KMS-11 (cell line): ENCODE measurements around the gene CCDC169.

ENCODE experiments used
- H2AFZ ChIP-seq: fragments of 200-600 bp; sonication (generic); 2 replicates; pipeline ENCODE4 v1.6.1; 2016; ENCODE audit warnings: antibody characterized with exemption, mixed run types, low read depth
- H3K27ac ChIP-seq: fragments of 200-600 bp; sonication (generic); 2 replicates; pipeline ENCODE4 v1.6.1; 2016; ENCODE audit warnings: mild to moderate bottlenecking, mixed run types
- H3K27me3 ChIP-seq: fragments of 200-600 bp; sonication (generic); 2 replicates; pipeline ENCODE4 v1.6.1; 2017; ENCODE audit warnings: mild to moderate bottlenecking, low read depth, mixed run types, moderate library complexity; ENCODE audit not compliant: insufficient read depth
- H3K36me3 ChIP-seq: fragments of 200-600 bp; sonication (generic); 2 replicates; pipeline ENCODE4 v1.6.1; 2017; ENCODE audit warnings: mild to moderate bottlenecking, mixed run types; ENCODE audit not compliant: insufficient read depth
- H3K4me1 ChIP-seq: fragments of 200-600 bp; sonication (generic); 2 replicates; pipeline ENCODE4 v1.6.1; 2016; ENCODE audit warnings: mild to moderate bottlenecking, low read depth, mixed run types; ENCODE audit not compliant: poor library complexity, severe bottlenecking
- H3K4me2 ChIP-seq: fragments of 200-600 bp; sonication (generic); 2 replicates; pipeline ENCODE4 v1.7.0; 2016; ENCODE audit warnings: mild to moderate bottlenecking, mixed run types
- H3K4me3 ChIP-seq: fragments of 200-600 bp; sonication (generic); IDR thresholded peaks from 2 replicates; pipeline ENCODE4 v1.6.1; 2017; ENCODE audit warnings: low read depth, low read length, mixed read lengths; ENCODE audit not compliant: insufficient read depth
- H3K79me2 ChIP-seq: fragments of 200-600 bp; sonication (generic); 2 replicates; pipeline ENCODE4 v1.6.1; 2016; ENCODE audit warnings: low read depth, mixed run types; ENCODE audit not compliant: insufficient read depth
- H3K9ac ChIP-seq: fragments of 200-600 bp; sonication (generic); 2 replicates; pipeline ENCODE4 v1.6.1; 2016; ENCODE audit warnings: mild to moderate bottlenecking, mixed run types
- H4K20me1 ChIP-seq: fragments of 200-600 bp; sonication (generic); 2 replicates; pipeline ENCODE4 v1.6.1; 2016; ENCODE audit warnings: mild to moderate bottlenecking, mixed run types; ENCODE audit not compliant: insufficient read depth
- TF ChIP-seq, protein P1 (sequence below): fragments of 200-600 bp; sonication (generic); conservative IDR thresholded peaks from 2 replicates; pipeline ENCODE4 v1.6.1; 2017; ENCODE audit warnings: low read depth, mild to moderate bottlenecking, antibody characterized with exemption, low read length, moderate library complexity, mixed read lengths

The CCDC169 gene

DNA sequence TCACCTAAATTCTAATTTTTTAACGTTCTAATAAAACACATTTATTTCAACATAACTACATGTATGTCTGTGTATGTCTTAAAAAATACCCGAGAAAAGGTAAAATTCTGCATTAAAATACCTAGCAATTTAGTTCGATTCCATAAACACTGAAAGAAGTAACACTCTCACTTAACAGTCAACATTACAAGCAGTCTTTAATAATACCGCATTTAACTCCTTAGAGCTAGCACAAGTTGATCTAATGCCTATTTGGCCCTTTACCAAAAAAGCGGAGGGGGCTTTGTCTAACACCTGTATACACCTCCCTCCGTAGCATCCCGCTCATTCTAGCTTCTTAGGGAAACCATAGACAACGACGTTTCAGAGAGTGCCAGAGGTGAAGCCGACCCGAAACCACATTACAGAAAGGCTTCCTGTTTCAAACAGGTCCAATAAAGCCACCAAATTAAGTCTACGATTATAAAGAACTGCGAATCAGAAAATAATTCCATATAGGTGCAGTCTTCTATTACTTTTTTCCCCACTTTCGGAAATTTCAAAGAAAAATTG is 47.3 kb upstream of the CCDC169 start:
- Histone ChIP-seq H4K20me1 (no peaks in the 10 kb centered on the region), H3K27me3 (no peaks in the 10 kb centered on the region), H3K36me3 (no peaks in the 10 kb centered on the region), H3K4me3 (no peak overlapping the region), H3K9ac (peak overlapping the region; percentile 91; the same call in 1 of the 2 replicates), H3K79me2 (0 out of 2 replicates have a peak, but pooled peaks cover 6% of the 10 kb centered on the region), H3K27ac (peak overlapping the region; percentile 63; the same call in 1 of the 2 replicates), H3K4me2 (peak overlapping the region; percentile 57), H3K4me1 (peaks cover 6% of the 10 kb centered on the region), H2AFZ (peak overlapping the region; percentile 96)
- TF ChIP-seq, protein P1, sequence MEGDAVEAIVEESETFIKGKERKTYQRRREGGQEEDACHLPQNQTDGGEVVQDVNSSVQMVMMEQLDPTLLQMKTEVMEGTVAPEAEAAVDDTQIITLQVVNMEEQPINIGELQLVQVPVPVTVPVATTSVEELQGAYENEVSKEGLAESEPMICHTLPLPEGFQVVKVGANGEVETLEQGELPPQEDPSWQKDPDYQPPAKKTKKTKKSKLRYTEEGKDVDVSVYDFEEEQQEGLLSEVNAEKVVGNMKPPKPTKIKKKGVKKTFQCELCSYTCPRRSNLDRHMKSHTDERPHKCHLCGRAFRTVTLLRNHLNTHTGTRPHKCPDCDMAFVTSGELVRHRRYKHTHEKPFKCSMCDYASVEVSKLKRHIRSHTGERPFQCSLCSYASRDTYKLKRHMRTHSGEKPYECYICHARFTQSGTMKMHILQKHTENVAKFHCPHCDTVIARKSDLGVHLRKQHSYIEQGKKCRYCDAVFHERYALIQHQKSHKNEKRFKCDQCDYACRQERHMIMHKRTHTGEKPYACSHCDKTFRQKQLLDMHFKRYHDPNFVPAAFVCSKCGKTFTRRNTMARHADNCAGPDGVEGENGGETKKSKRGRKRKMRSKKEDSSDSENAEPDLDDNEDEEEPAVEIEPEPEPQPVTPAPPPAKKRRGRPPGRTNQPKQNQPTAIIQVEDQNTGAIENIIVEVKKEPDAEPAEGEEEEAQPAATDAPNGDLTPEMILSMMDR, result no peak

DNA sequence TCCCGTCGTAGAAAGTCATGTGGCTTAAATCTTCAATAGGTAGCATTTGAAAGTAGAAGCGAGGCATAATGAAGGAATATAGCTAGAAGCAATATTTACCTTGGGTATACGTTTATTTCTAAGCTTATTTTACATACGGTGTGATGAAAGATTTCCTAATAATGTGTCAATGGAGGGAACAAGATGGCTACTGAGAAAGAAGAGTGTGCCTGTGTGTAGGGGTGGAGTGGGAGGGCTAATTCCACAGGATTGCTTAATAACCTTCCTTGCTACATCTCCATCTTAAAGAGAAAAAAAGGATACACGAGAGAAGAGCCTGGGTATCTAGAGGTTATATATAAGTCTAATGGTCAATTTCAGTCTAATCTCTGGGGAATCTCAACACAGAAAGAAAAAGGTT is 46.6 kb upstream of the CCDC169 start:
- TF ChIP-seq, protein P1, result no peak
- Histone ChIP-seq H3K9ac (no peak overlapping the region), H4K20me1 (no peaks in the 10 kb centered on the region), H3K36me3 (no peaks in the 10 kb centered on the region), H3K4me1 (peaks cover 6% of the 10 kb centered on the region), H3K79me2 (peaks cover 6% of the 10 kb centered on the region; the same call in 1 of the 2 replicates), H3K4me3 (no peak overlapping the region), H3K27me3 (no peaks in the 10 kb centered on the region), H3K4me2 (no peak overlapping the region; the same call in 1 of the 2 replicates), H3K27ac (no peak overlapping the region), H2AFZ (no peak overlapping the region)

DNA sequence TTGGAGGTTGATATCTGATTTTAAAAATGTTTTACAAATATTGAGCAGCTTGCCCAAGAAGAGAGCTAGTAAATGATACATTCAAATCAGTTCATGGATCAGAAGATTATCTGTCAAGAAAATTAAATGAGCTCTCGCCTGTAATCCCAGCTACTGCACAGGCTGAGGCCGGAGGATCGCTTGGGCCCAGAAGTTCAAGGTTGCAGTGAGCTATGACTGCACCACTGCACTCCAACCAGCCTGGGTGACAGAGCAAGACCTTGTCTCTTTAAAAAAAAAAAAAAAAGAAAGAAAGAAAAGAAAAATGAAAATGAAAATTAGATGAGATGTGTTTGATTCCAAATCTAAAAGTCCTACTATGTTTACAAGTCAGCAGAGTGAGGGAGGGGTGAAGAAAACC is 46.2 kb upstream of the CCDC169 start:
- peaks cover 6% of the 10 kb centered on the region; the same call in 1 of the 2 replicates for H3K79me2 ChIP-seq
- H3K36me3 ChIP-seq, result no peaks in the 10 kb centered on the region
- no peak overlapping the region for H3K4me2 ChIP-seq
- H3K27me3 ChIP-seq, result no peaks in the 10 kb centered on the region
- no peak overlapping the region for H2AFZ ChIP-seq
- TF ChIP-seq, protein P1, result no peak
- no peak overlapping the region for H3K4me3 ChIP-seq
- H4K20me1 ChIP-seq, result no peaks in the 10 kb centered on the region
- no peak overlapping the region for H3K27ac ChIP-seq
- H3K4me1 ChIP-seq, result peaks cover 6% of the 10 kb centered on the region
- no peak overlapping the region for H3K9ac ChIP-seq

DNA sequence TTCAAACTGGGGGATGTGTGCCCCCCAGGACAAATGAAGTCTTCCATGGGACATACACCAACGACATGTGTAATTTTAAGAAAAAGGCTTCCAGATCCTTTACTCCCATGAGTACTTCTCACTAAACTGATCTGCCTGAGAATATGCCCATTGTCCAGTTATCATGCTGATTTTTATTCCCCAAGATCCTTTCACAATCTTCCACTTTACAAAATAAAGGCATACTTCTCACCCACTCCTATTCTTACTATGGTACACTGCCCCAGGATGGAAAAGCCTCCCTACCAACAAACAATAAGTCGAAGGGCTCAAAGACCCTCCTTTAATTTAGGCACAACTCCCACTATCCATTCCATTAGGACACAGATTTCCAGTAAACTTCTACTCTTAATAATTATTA is 45.1 kb upstream of the CCDC169 start:
- Histone ChIP-seq H3K4me1 (peaks cover 6% of the 10 kb centered on the region), H2AFZ (no peak overlapping the region), H3K27ac (no peak overlapping the region), H3K79me2 (peaks cover 6% of the 10 kb centered on the region; the same call in 1 of the 2 replicates), H3K36me3 (no peaks in the 10 kb centered on the region), H3K9ac (no peak overlapping the region), H3K27me3 (no peaks in the 10 kb centered on the region), H3K4me2 (no peak overlapping the region), H4K20me1 (no peaks in the 10 kb centered on the region), H3K4me3 (no peak overlapping the region)
- TF ChIP-seq, protein P1, result no peak
